GM12875 (cell line): Measurements from ENCODE around the gene EMC6.
A peak's percentile ranks its signal among the peaks of the same experiment; 100 is the strongest.

Experiments used
- H3K4me3 ChIP-seq: one replicate; pipeline ENCODE4 v1.5.1; 2011; ENCODE audit warnings: low read depth, low read length, control low read depth
- TF ChIP-seq, protein P1 (sequence below): IDR thresholded peaks from 2 replicates; pipeline ENCODE4 v1.5.1; 2011; ENCODE audit warnings: low read depth, mild to moderate bottlenecking, control low read depth, inconsistent platforms, low read length, moderate library complexity, borderline replicate concordance; ENCODE audit not compliant: insufficient read depth

Gene EMC6

DNA sequence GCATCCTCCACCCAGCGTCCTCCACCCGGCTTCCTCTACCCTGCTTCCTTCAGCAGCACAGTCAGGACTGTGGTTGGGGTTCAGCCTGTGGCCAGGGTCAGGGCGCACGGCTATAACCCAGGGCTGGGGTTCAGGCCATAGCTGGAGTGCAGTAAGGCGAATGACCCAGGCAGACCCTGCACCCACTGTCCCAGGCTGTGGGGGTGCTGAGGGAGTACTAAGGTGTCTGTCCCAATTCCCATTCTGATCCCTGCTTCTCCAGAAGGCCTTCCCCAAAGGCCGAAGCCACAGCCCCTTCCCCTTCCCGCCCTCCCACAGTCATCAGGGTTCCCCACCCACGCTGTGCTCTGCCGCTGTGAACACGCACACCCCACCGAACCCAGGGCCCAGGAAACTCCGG, 12.4 kb downstream of the EMC6 start:
- TF ChIP-seq, protein P1, sequence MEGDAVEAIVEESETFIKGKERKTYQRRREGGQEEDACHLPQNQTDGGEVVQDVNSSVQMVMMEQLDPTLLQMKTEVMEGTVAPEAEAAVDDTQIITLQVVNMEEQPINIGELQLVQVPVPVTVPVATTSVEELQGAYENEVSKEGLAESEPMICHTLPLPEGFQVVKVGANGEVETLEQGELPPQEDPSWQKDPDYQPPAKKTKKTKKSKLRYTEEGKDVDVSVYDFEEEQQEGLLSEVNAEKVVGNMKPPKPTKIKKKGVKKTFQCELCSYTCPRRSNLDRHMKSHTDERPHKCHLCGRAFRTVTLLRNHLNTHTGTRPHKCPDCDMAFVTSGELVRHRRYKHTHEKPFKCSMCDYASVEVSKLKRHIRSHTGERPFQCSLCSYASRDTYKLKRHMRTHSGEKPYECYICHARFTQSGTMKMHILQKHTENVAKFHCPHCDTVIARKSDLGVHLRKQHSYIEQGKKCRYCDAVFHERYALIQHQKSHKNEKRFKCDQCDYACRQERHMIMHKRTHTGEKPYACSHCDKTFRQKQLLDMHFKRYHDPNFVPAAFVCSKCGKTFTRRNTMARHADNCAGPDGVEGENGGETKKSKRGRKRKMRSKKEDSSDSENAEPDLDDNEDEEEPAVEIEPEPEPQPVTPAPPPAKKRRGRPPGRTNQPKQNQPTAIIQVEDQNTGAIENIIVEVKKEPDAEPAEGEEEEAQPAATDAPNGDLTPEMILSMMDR = no peak
- no peak overlapping the region for H3K4me3 ChIP-seq

DNA sequence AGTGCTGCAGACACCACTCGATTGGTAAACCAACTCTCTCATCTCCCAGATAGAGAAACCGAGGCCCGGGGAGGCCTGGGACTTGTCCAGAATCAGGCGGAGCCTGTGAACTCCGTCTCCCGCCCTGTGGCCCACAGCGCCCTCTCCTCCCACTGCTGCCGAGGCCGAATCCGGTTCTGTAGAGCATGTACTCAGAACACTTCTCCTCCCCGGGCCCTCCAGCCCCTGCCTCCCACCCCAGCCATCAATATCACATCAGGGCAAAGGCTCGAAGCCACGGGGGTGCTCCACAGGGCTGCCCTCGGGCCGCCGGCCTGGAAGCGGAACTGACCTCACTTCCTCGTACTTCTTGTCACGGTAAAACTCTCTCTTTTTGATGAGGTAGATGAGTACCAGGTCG, 13.0 kb downstream of the EMC6 start:
- no peak overlapping the region for H3K4me3 ChIP-seq
- TF ChIP-seq, protein P1 = no peak

DNA sequence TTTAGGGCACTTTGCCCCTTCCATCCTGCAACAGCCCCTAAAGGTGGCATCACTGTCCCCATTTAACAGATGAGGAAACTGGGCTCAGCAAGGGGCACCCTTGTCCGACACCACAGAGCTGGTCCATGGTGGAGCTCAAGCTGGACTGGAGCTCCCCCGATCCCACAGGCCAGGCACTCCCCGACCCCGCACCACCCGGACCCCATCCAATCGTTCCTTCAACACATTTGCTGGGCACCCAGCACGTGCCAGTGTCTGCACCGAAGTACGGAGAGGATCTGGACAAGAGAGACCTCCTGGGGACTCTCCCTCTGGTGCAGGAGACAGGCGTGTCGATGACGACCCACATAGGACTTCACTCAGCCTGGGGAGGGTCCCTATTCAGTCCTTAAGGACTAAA, 13.4 kb downstream of the EMC6 start:
- TF ChIP-seq, protein P1 = no peak
- no peak overlapping the region for H3K4me3 ChIP-seq

DNA sequence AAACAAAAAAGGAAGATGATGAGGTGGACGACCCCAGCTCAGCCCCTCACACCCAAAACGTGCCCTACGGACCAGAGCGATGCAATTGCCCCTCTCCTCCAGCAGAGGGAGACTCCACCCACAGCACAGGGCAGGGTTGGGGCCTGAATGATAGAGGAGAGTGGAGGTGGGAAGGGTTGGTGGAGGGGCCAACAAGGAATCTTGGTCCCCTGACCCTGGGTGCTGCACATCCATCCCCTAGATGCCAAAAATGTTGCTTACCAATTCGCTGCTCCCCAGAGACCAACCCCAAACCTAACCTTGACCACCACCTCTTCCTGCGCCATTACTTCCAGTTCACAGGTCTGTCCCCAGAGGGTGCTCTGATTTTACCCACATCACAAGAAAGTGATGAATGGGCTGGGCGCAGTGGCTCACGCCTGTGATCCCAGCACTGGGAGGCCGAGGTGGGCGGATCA, 14.5 kb downstream of the EMC6 start:
- TF ChIP-seq, protein P1 = peak; percentile 98
- H3K4me3 ChIP-seq = no peak overlapping the region

DNA sequence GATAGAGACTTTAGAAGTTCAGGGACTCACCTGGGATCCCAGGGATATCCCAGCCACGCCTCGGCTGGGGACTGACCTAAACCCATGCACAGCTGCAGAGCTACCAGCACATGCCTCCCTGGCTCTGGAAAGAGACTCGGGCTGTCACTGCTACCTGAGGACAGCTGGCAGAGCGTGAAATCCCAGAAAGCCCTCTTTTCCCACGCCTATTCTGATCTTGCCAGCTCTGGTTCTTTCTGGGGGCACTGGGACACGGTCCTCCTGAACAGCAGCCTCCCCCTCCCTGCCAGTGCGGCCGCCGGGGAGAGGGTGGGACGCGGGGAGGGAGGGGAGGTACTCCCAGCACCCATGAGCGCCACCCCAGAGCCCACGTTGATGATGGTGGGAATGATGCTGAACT, 16.6 kb downstream of the EMC6 start:
- TF ChIP-seq, protein P1 = no peak
- no peak overlapping the region for H3K4me3 ChIP-seq

DNA sequence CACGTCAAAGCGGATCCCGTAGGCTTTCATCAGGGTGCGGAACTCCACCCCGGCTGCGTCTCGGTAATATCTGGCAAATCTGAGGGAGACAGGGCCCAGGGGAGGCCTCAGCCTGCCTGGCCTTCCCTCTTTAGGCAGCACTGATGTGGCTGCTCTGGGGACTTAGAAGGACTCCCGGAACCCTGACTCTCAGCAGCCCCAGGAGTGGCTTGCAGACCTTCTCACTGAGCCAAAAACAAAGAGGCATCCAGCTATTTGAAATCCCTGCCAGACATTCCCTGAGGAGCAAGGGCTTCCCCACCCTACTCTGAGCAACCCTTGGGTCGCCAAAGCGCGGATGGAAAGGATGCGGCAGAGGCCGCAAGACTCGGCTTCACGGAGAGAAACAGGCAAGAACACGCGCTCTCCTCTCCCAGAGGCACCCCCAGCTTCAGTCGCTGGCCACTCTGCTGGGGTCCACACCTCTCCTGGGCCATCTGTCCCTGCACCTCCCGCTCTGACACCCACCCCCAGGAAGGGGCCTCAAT, 19.5 kb downstream of the EMC6 start:
- no peak overlapping the region for H3K4me3 ChIP-seq
- TF ChIP-seq, protein P1 = no peak

DNA sequence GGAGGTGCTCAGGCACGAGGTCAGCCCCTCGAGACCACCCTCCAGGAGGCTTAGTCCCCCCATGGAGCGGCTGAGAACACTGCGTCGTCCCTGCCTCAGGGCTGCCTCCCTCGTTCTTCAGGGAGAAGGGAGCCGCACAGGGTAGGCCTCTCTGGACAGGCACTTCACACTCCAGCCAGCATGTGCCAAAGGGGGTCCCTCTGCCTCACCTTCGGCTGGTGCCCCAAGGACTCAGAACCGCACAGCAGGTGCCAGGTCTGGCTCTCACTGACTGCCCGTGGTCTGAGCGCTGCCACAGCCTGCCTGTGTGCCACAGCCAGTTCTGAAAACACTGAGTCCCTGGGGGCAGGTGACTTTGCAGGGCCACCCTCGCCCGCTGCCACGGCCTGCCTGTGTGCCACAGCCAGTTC, 20.2 kb downstream of the EMC6 start:
- TF ChIP-seq, protein P1 = no peak
- H3K4me3 ChIP-seq = no peak overlapping the region
